Suprapubic skin (tissue), 3 donors: ENCODE data around the gene SCAMP4.

Source experiments
- POLR2A ChIP-seq, 2 donors: fragments of 450-650 bp; IDR thresholded peaks; one replicate each; pipeline ENCODE4 v1.6.1; 2017; ENCODE audit warnings: antibody characterized with exemption in 2 of 2, mild to moderate bottlenecking in 2 of 2, moderate library complexity in 2 of 2
- TF ChIP-seq, protein P1 (sequence below), 2 donors: fragments of 200-600 bp in 1 of 2; fragments of 450-650 bp in 1 of 2; sonication (generic) in 1 of 2; IDR thresholded peaks; one replicate each; pipeline ENCODE4 v1.5.1; 2016 to 2019; ENCODE audit warnings: antibody characterized with exemption in 2 of 2, mild to moderate bottlenecking in 1 of 2, moderate library complexity in 1 of 2

- TF ChIP-seq, protein P1, sequence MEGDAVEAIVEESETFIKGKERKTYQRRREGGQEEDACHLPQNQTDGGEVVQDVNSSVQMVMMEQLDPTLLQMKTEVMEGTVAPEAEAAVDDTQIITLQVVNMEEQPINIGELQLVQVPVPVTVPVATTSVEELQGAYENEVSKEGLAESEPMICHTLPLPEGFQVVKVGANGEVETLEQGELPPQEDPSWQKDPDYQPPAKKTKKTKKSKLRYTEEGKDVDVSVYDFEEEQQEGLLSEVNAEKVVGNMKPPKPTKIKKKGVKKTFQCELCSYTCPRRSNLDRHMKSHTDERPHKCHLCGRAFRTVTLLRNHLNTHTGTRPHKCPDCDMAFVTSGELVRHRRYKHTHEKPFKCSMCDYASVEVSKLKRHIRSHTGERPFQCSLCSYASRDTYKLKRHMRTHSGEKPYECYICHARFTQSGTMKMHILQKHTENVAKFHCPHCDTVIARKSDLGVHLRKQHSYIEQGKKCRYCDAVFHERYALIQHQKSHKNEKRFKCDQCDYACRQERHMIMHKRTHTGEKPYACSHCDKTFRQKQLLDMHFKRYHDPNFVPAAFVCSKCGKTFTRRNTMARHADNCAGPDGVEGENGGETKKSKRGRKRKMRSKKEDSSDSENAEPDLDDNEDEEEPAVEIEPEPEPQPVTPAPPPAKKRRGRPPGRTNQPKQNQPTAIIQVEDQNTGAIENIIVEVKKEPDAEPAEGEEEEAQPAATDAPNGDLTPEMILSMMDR (IDR thresholded peaks at IDR 0.05) = no peak
- no peak for TF ChIP-seq POLR2A (IDR thresholded peaks at IDR 0.05)
Observed at GRCh38 chr19:1924320-1924961, 19.2 kb downstream of the SCAMP4 start.
